Neural progenitor cell (in vitro differentiated cells): Measurements from ENCODE around the gene RAD52. TPM values are rescaled to one million over a fixed set of nuclear protein-coding genes. Genes with fewer than 3 reads are reported as not detected.

Experiments
- DNase-seq: peaks from one replicate; pipeline ENCODE4 v3.0.0-alpha.2; 2016; ENCODE audit warnings: low spot score
- H2AFZ ChIP-seq: fragments of 200-600 bp; sonication (generic); replicated peaks from 2 replicates; pipeline ENCODE4 v1.6.1; 2016; ENCODE audit warnings: antibody characterized with exemption
- H3F3A ChIP-seq: fragments of 200-600 bp; sonication (generic); 2 replicates; pipeline ENCODE4 v1.6.1; 2016; ENCODE audit warnings: antibody characterized with exemption, low read depth
- H3K27ac ChIP-seq: fragments of 200-600 bp; sonication (generic); 2 replicates; pipeline ENCODE4 v1.5.1; 2016; ENCODE audit warnings: mild to moderate bottlenecking
- H3K27me3 ChIP-seq: fragments of 200-600 bp; sonication (generic); 2 replicates; pipeline ENCODE4 v1.6.1; 2016; ENCODE audit warnings: mild to moderate bottlenecking, moderate library complexity
- H3K36me3 ChIP-seq: fragments of 200-600 bp; sonication (generic); 2 replicates; pipeline ENCODE4 v1.5.1; 2016
- H3K4me1 ChIP-seq: fragments of 200-600 bp; sonication (generic); 2 replicates; pipeline ENCODE4 v1.6.1; 2016; ENCODE audit warnings: mixed run types
- H3K4me2 ChIP-seq: fragments of 200-600 bp; sonication (generic); 2 replicates; pipeline ENCODE4 v1.6.1; 2016
- H3K4me3 ChIP-seq: fragments of 200-600 bp; sonication (generic); 2 replicates; pipeline ENCODE4 v1.5.1; 2016
- H3K79me2 ChIP-seq: fragments of 200-600 bp; sonication (generic); 2 replicates; pipeline ENCODE4 v1.6.1; 2016; ENCODE audit warnings: low read depth
- H3K9ac ChIP-seq: fragments of 200-600 bp; sonication (generic); 2 replicates; pipeline ENCODE4 v1.6.1; 2016
- H3K9me3 ChIP-seq: fragments of 200-600 bp; sonication (generic); 2 replicates; pipeline ENCODE4 v1.5.1; 2016; ENCODE audit warnings: low read depth
- H4K20me1 ChIP-seq: fragments of 200-600 bp; sonication (generic); 2 replicates; pipeline ENCODE4 v1.6.1; 2016; ENCODE audit warnings: low read depth
- H3K27ac Mint-ChIP-seq: 3 replicates; pipeline ENCODE4 v1.8.0; 2021; ENCODE audit warnings: mixed read lengths
- H3K27me3 Mint-ChIP-seq: 2 replicates; pipeline ENCODE4 v1.8.0; 2022; ENCODE audit warnings: low read depth, mild to moderate bottlenecking, inconsistent platforms, moderate library complexity, mixed read lengths; ENCODE audit not compliant: insufficient read depth
- H3K36me3 Mint-ChIP-seq: 3 replicates; pipeline ENCODE4 v1.8.0; 2021; ENCODE audit warnings: mixed read lengths
- H3K4me1 Mint-ChIP-seq: 3 replicates; pipeline ENCODE4 v1.8.0; 2021; ENCODE audit warnings: mixed read lengths
- H3K4me3 Mint-ChIP-seq: 3 replicates; pipeline ENCODE4 v1.8.0; 2021; ENCODE audit warnings: mild to moderate bottlenecking, moderate library complexity, mixed read lengths
- H3K9me3 Mint-ChIP-seq: 3 replicates; pipeline ENCODE4 v1.8.0; 2020; ENCODE audit warnings: mixed read lengths
- CTCF ChIP-seq: fragments of 200-600 bp; sonication (generic); IDR thresholded peaks from 2 replicates; pipeline ENCODE4 v1.5.1; 2017; ENCODE audit warnings: antibody characterized with exemption, mild to moderate bottlenecking
- EZH2 ChIP-seq: fragments of 200-600 bp; sonication (generic); IDR thresholded peaks from 2 replicates; pipeline ENCODE4 v1.6.1; 2017; ENCODE audit warnings: antibody characterized with exemption, mild to moderate bottlenecking, moderate library complexity
- EZH2phosphoT487 ChIP-seq: fragments of 200-600 bp; sonication (generic); IDR thresholded peaks from 2 replicates; pipeline ENCODE4 v1.6.1; 2017; ENCODE audit warnings: antibody characterized with exemption
- total RNA-seq: library from RNA; depleted of rRNA; stranded (reverse); fragments of >200 nt; gene quantifications from 2 replicates; pipeline ENCODE4 v1.2.3, GENCODE V29; 2015; ENCODE audit warnings: low replicate concordance

RAD52 gene
- total RNA-seq, 1 donor from 2014 or later, result 43.4 TPM

GRCh38 chr12:958588-959123, 9.2 kb upstream of the RAD52 start:
- Histone ChIP-seq H3K27me3 (no peaks in the 10 kb centered on the region), H3K4me1 (peaks cover 6% of the 10 kb centered on the region), H3K36me3 (no peaks in the 10 kb centered on the region), H3K27ac (no peak overlapping the region), H3K4me3 (no peak overlapping the region), H2AFZ (peak overlapping the region; percentile 42), H3F3A (peaks cover 14% of the 10 kb centered on the region), H3K4me2 (peak overlapping the region; percentile 35), H4K20me1 (no peaks in the 10 kb centered on the region), H3K9me3 (no peaks in the 10 kb centered on the region), H3K9ac (no peak overlapping the region), H3K79me2 (no peaks in the 10 kb centered on the region)
- Mint-ChIP-seq H3K36me3 (no peaks in the 10 kb centered on the region), H3K27me3 (peaks cover 2% of the 10 kb centered on the region), H3K4me1 (peaks cover 9% of the 10 kb centered on the region), H3K27ac (no peak overlapping the region), H3K9me3 (no peaks in the 10 kb centered on the region), H3K4me3 (no peak overlapping the region)
- TF ChIP-seq EZH2 (no peak), CTCF (no peak), EZH2phosphoT487 (no peak)
- peak; percentile 11 for DNase-seq

DNA sequence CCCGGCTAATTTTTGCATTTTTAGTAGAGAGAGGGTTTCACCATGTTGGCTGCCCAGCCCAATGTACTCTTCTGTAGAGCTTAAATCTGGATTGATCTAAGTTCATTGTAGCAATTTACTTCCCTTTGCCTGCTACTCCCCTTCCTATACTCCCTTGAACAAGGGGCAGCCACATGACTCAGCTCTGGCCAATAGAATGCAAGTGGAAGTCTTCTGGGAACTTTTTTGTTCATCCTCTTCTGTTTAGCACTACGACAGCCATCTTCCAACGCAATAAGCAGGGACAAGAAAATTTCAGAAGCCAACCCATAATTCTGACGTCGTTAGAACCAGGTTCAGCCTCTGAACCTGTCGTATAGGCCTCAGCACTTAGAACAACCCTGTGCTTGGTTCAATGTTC, 6.4 kb upstream of the RAD52 start:
- no peak overlapping the region for H3K4me3 Mint-ChIP-seq
- Histone ChIP-seq H3K79me2 (no peaks in the 10 kb centered on the region), H3K4me1 (peaks cover 6% of the 10 kb centered on the region), H4K20me1 (no peaks in the 10 kb centered on the region), H3K36me3 (no peaks in the 10 kb centered on the region), H3K9ac (no peak overlapping the region), H3K9me3 (no peaks in the 10 kb centered on the region), H3F3A (peaks cover 26% of the 10 kb centered on the region), H3K4me3 (no peak overlapping the region), H3K27me3 (no peaks in the 10 kb centered on the region), H3K4me2 (no peak overlapping the region), H3K27ac (no peak overlapping the region), H2AFZ (no peak overlapping the region)
- DNase-seq, result no peak
- H3K27me3 Mint-ChIP-seq, result peaks cover 4% of the 10 kb centered on the region
- no peak overlapping the region for H3K27ac Mint-ChIP-seq
- peaks cover 14% of the 10 kb centered on the region for H3K4me1 Mint-ChIP-seq
- H3K9me3 Mint-ChIP-seq, result no peaks in the 10 kb centered on the region
- no peaks in the 10 kb centered on the region for H3K36me3 Mint-ChIP-seq
- TF ChIP-seq EZH2phosphoT487 (no peak), CTCF (no peak), EZH2 (no peak)

- H3K9me3 Mint-ChIP-seq, result no peaks in the 10 kb centered on the region
- Histone ChIP-seq H3K9ac (no peak overlapping the region), H2AFZ (no peak overlapping the region), H3K4me1 (peaks cover 6% of the 10 kb centered on the region), H3K79me2 (no peaks in the 10 kb centered on the region), H3K9me3 (no peaks in the 10 kb centered on the region), H3K27ac (no peak overlapping the region), H3K4me2 (no peak overlapping the region), H3F3A (peaks cover 36% of the 10 kb centered on the region), H3K27me3 (no peaks in the 10 kb centered on the region), H4K20me1 (no peaks in the 10 kb centered on the region), H3K36me3 (no peaks in the 10 kb centered on the region), H3K4me3 (no peak overlapping the region)
- DNase-seq, result no peak
- H3K4me3 Mint-ChIP-seq, result no peak overlapping the region
- H3K27ac Mint-ChIP-seq, result no peak overlapping the region
- TF ChIP-seq CTCF (no peak), EZH2phosphoT487 (no peak), EZH2 (no peak)
- no peaks in the 10 kb centered on the region for H3K36me3 Mint-ChIP-seq
- H3K4me1 Mint-ChIP-seq, result peaks cover 14% of the 10 kb centered on the region
- peaks cover 6% of the 10 kb centered on the region for H3K27me3 Mint-ChIP-seq
These were observed 5.2 kb upstream of the RAD52 start for GRCh38 chr12:954741-955140.
